Loucy (cell line): ENCODE measurements around the gene DAB1.

Source experiments
- H2AFZ ChIP-seq: fragments of 200-600 bp; sonication (generic); 2 replicates; pipeline ENCODE4 v1.6.0; 2016; ENCODE audit warnings: antibody characterized with exemption, mild to moderate bottlenecking, low read length, moderate library complexity
- H3F3A ChIP-seq: fragments of 200-600 bp; 2 replicates; pipeline ENCODE4 v1.6.0; 2016; ENCODE audit warnings: antibody characterized with exemption, low read depth, mild to moderate bottlenecking
- H3K27me3 ChIP-seq: fragments of 200-600 bp; sonication (generic); 2 replicates; pipeline ENCODE4 v1.6.1; 2014; ENCODE audit warnings: low read length, mild to moderate bottlenecking; ENCODE audit not compliant: insufficient read depth, poor library complexity, severe bottlenecking
- H3K36me3 ChIP-seq: fragments of 200-600 bp; sonication (generic); 2 replicates; pipeline ENCODE4 v1.6.1; 2016; ENCODE audit warnings: low read length; ENCODE audit not compliant: insufficient read depth
- H3K4me1 ChIP-seq: fragments of 200-600 bp; sonication (generic); 2 replicates; pipeline ENCODE4 v1.5.1; 2014; ENCODE audit warnings: low read length, mild to moderate bottlenecking; ENCODE audit not compliant: insufficient read depth, poor library complexity, severe bottlenecking
- H3K4me2 ChIP-seq: fragments of 200-600 bp; sonication (generic); 2 replicates; pipeline ENCODE4 v1.6.0; 2014; ENCODE audit warnings: antibody characterized with exemption, low read length, low read depth, mild to moderate bottlenecking; ENCODE audit not compliant: poor library complexity, severe bottlenecking
- H3K4me3 ChIP-seq: fragments of 200-600 bp; sonication (generic); 2 replicates; pipeline ENCODE4 v1.5.1; 2014; ENCODE audit warnings: low read length, mild to moderate bottlenecking, mixed read lengths; ENCODE audit not compliant: poor library complexity, severe bottlenecking
- H3K79me2 ChIP-seq: fragments of 200-600 bp; sonication (generic); 2 replicates; pipeline ENCODE4 v1.6.1; 2014; ENCODE audit warnings: low read length; ENCODE audit not compliant: insufficient read depth
- H3K9ac ChIP-seq: fragments of 200-600 bp; sonication (generic); 2 replicates; pipeline ENCODE4 v1.6.0; 2014; ENCODE audit warnings: mild to moderate bottlenecking, low read depth, low read length, moderate library complexity; ENCODE audit not compliant: poor library complexity, severe bottlenecking
- H3K9me2 ChIP-seq: fragments of 200-600 bp; sonication (generic); replicated peaks from 2 replicates; pipeline ENCODE4 v1.6.1; 2016; ENCODE audit warnings: low read depth, low read length, mixed read lengths
- H3K9me3 ChIP-seq: fragments of 200-600 bp; sonication (generic); 2 replicates; pipeline ENCODE4 v1.6.1; 2014; ENCODE audit warnings: mild to moderate bottlenecking, antibody characterized with exemption, low read length, low read depth; ENCODE audit not compliant: insufficient read depth
- H4K20me1 ChIP-seq: fragments of 200-600 bp; sonication (generic); 2 replicates; pipeline ENCODE4 v1.6.0; 2014; ENCODE audit warnings: antibody characterized with exemption, low read length, mild to moderate bottlenecking; ENCODE audit not compliant: insufficient read depth, poor library complexity, severe bottlenecking
- CTCF ChIP-seq: fragments of 200-600 bp; sonication (generic); conservative IDR thresholded peaks from 2 replicates; pipeline ENCODE4 v1.5.1; 2014; ENCODE audit warnings: mild to moderate bottlenecking, antibody characterized with exemption, low read length
- EZH2phosphoT487 ChIP-seq: fragments of 200-600 bp; IDR thresholded peaks from 2 replicates; pipeline ENCODE4 v1.6.1; 2018; ENCODE audit warnings: antibody characterized with exemption, mild to moderate bottlenecking, moderate library complexity, borderline replicate concordance

DAB1 gene

GRCh38 chr1:57285992-57286391, 137.9 kb downstream of the DAB1 start:
- no peaks in the 10 kb centered on the region for H3K4me1 ChIP-seq
- H4K20me1 ChIP-seq, result no peaks in the 10 kb centered on the region
- no peak overlapping the region for H3K4me3 ChIP-seq
- H2AFZ ChIP-seq, result no peak overlapping the region
- H3K27me3 ChIP-seq, result no peaks in the 10 kb centered on the region
- H3K9me3 ChIP-seq, result no peaks in the 10 kb centered on the region
- no peaks in the 10 kb centered on the region for H3K9me2 ChIP-seq
- H3K79me2 ChIP-seq, result no peaks in the 10 kb centered on the region
- no peaks in the 10 kb centered on the region for H3K36me3 ChIP-seq
- TF ChIP-seq CTCF (no peak), EZH2phosphoT487 (no peak)
- H3K9ac ChIP-seq, result no peak overlapping the region
- no peak overlapping the region for H3K4me2 ChIP-seq
- no peaks in the 10 kb centered on the region for H3F3A ChIP-seq

GRCh38 chr1:57282411-57282810, 141.4 kb downstream of the DAB1 start:
- TF ChIP-seq EZH2phosphoT487 (no peak), CTCF (no peak)
- no peaks in the 10 kb centered on the region for H4K20me1 ChIP-seq
- no peaks in the 10 kb centered on the region for H3K4me1 ChIP-seq
- no peak overlapping the region for H3K4me3 ChIP-seq
- H3K27me3 ChIP-seq, result no peaks in the 10 kb centered on the region
- no peaks in the 10 kb centered on the region for H3K36me3 ChIP-seq
- no peaks in the 10 kb centered on the region for H3K79me2 ChIP-seq
- H2AFZ ChIP-seq, result no peak overlapping the region
- H3K9me3 ChIP-seq, result no peaks in the 10 kb centered on the region
- no peaks in the 10 kb centered on the region for H3K9me2 ChIP-seq
- H3K4me2 ChIP-seq, result no peak overlapping the region
- H3F3A ChIP-seq, result no peaks in the 10 kb centered on the region
- no peak overlapping the region for H3K9ac ChIP-seq

- H2AFZ ChIP-seq, result no peak overlapping the region
- no peak overlapping the region for H3K4me2 ChIP-seq
- no peak overlapping the region for H3K4me3 ChIP-seq
- no peaks in the 10 kb centered on the region for H3F3A ChIP-seq
- H3K4me1 ChIP-seq, result no peaks in the 10 kb centered on the region
- no peak for TF ChIP-seq EZH2phosphoT487
- no peaks in the 10 kb centered on the region for H3K27me3 ChIP-seq
- no peaks in the 10 kb centered on the region for H3K36me3 ChIP-seq
- H3K9me3 ChIP-seq, result no peaks in the 10 kb centered on the region
- no peaks in the 10 kb centered on the region for H3K9me2 ChIP-seq
- no peak overlapping the region for H3K9ac ChIP-seq
- H4K20me1 ChIP-seq, result no peaks in the 10 kb centered on the region
- no peaks in the 10 kb centered on the region for H3K79me2 ChIP-seq
Observed at GRCh38 chr1:57281324-57281723, 142.5 kb downstream of the DAB1 start.

GRCh38 chr1:57279909-57280666, 143.8 kb downstream of the DAB1 start:
- H3K4me2 ChIP-seq, result no peak overlapping the region
- TF ChIP-seq CTCF (no peak), EZH2phosphoT487 (no peak)

More at GRCh38 chr1:57279909-57280666, 143.8 kb downstream of the DAB1 start:
- Histone ChIP-seq H3K36me3 (no peaks in the 10 kb centered on the region), H4K20me1 (no peaks in the 10 kb centered on the region), H3K9me2 (no peaks in the 10 kb centered on the region), H3K9me3 (no peaks in the 10 kb centered on the region), H3K4me3 (no peak overlapping the region), H3K9ac (no peak overlapping the region), H3K79me2 (no peaks in the 10 kb centered on the region), H3F3A (no peaks in the 10 kb centered on the region), H3K27me3 (no peaks in the 10 kb centered on the region), H3K4me1 (no peaks in the 10 kb centered on the region), H2AFZ (no peak overlapping the region)
